Measurements from ENCODE around the gene ZFYVE19.
A peak's percentile ranks its signal among the peaks of the same experiment; 100 is the strongest.

Gene ZFYVE19

GRCh38 chr15:40776537-40777141, 30.2 kb upstream of the ZFYVE19 start:
- DNase-seq, result no peak

GRCh38 chr15:40782609-40783227, 24.2 kb upstream of the ZFYVE19 start:
- DNase-seq, result no peak

GRCh38 chr15:40785164-40785563, 21.7 kb upstream of the ZFYVE19 start:
- no peak for DNase-seq

- DNase-seq, result no peak
These were observed 21.1 kb upstream of the ZFYVE19 start for GRCh38 chr15:40785814-40786213.

- peak; percentile 76 for DNase-seq
These were observed 19.5 kb upstream of the ZFYVE19 start for GRCh38 chr15:40787344-40787841.

GRCh38 chr15:40787991-40788390, 18.9 kb upstream of the ZFYVE19 start:
- DNase-seq, result no peak

GRCh38 chr15:40789119-40789518, 17.8 kb upstream of the ZFYVE19 start:
- no peak for DNase-seq

- DNase-seq, result no peak
These were observed 16.9 kb upstream of the ZFYVE19 start for GRCh38 chr15:40789999-40790398.

- no peak for DNase-seq
These were observed 16.2 kb upstream of the ZFYVE19 start for GRCh38 chr15:40790718-40791117.

GRCh38 chr15:40792394-40792793, 14.5 kb upstream of the ZFYVE19 start:
- no peak for DNase-seq

- no peak for DNase-seq
These were observed 13.5 kb upstream of the ZFYVE19 start for GRCh38 chr15:40793216-40793989.

GRCh38 chr15:40796041-40796440, 10.8 kb upstream of the ZFYVE19 start:
- DNase-seq, result no peak

- DNase-seq, result no peak
These were observed 10.4 kb upstream of the ZFYVE19 start for GRCh38 chr15:40796512-40796911.

GRCh38 chr15:40799523-40799922, 7.4 kb upstream of the ZFYVE19 start:
- DNase-seq, result no peak

- no peak for DNase-seq
These were observed 3.8 kb upstream of the ZFYVE19 start for GRCh38 chr15:40803076-40803475.

GRCh38 chr15:40803688-40804087, 3.2 kb upstream of the ZFYVE19 start:
- no peak for DNase-seq

GRCh38 chr15:40806672-40807027, 239 bp upstream of the ZFYVE19 start:
- DNase-seq, result no peak

GRCh38 chr15:40807888-40808461, 1.1 kb downstream of the ZFYVE19 start:
- DNase-seq, result no peak

GRCh38 chr15:40808861-40809450, 2.1 kb downstream of the ZFYVE19 start:
- DNase-seq, result no peak

GRCh38 chr15:40812721-40813425, 6.0 kb downstream of the ZFYVE19 start:
- no peak for DNase-seq

GRCh38 chr15:40815042-40815698, 8.3 kb downstream of the ZFYVE19 start:
- DNase-seq, result no peak

- no peak for DNase-seq
These were observed 12.2 kb downstream of the ZFYVE19 start for GRCh38 chr15:40819048-40819447.
